K562 (cell line): ENCODE measurements around the gene BAD. TPM values are rescaled to one million over a fixed set of nuclear protein-coding genes. Genes with fewer than 3 reads are reported as not detected.

Source experiments
- C11orf30 ChIP-seq: fragments of 450-650 bp; IDR thresholded peaks from 2 replicates; pipeline ENCODE4 v1.6.1; 2016; ENCODE audit warnings: low read depth, mild to moderate bottlenecking
- CHD4 ChIP-seq: fragments of 200-600 bp; sonication (generic); IDR thresholded peaks from 3 replicates; pipeline ENCODE4 v1.6.1; 2012; ENCODE audit warnings: low read depth, mild to moderate bottlenecking, mixed read lengths, low read length, inconsistent platforms; ENCODE audit not compliant: insufficient read depth, insufficient replicate concordance, poor library complexity, severe bottlenecking
- CREBBP ChIP-seq: IDR thresholded peaks from one replicate; pipeline ENCODE4 v1.6.1; 2012; ENCODE audit warnings: low read depth, mild to moderate bottlenecking, control low read depth, inconsistent platforms, low read length
- DPF2 ChIP-seq: fragments of 450-650 bp; IDR thresholded peaks from 2 replicates; pipeline ENCODE4 v1.6.1; 2016
- GTF2F1 ChIP-seq: IDR thresholded peaks from 2 replicates; pipeline ENCODE4 v1.6.1; 2011; ENCODE audit warnings: low read depth, low read length, improper control_type of control experiment
- HCFC1 ChIP-seq: IDR thresholded peaks from 2 replicates; pipeline ENCODE4 v1.6.1; 2012; ENCODE audit warnings: low read depth, low read length, improper control_type of control experiment
- HLTF ChIP-seq: fragments of 450-650 bp; IDR thresholded peaks from 2 replicates; pipeline ENCODE4 v1.6.1; 2016
- KLF13 ChIP-seq: fragments of 450-650 bp; IDR thresholded peaks from 2 replicates; pipeline ENCODE4 v1.6.1; 2016; ENCODE audit warnings: missing genetic modification characterization, low read depth, mild to moderate bottlenecking, missing compliant biosample characterization, moderate library complexity, borderline replicate concordance
- OTX1 ChIP-seq: fragments of 450-650 bp; formaldehyde crosslinking; IDR thresholded peaks from 2 replicates; pipeline ENCODE4 v1.4.0; 2022; ENCODE audit warnings: mild to moderate bottlenecking
- RERE ChIP-seq: sonication (generic); formaldehyde crosslinking; IDR thresholded peaks from 2 replicates; pipeline ENCODE4 v1.8.0; 2023; ENCODE audit warnings: missing genetic modification reagents, mild to moderate bottlenecking, borderline replicate concordance
- SLC30A9 ChIP-seq: fragments of 250-450 bp; sonication (Bioruptor Pico); IDR thresholded peaks from 2 replicates; pipeline ENCODE4 v1.8.0; 2022; ENCODE audit warnings: mild to moderate bottlenecking, moderate library complexity
- SMAD1 ChIP-seq: fragments of 150-350 bp; IDR thresholded peaks from 2 replicates; pipeline ENCODE4 v1.6.1; 2014; ENCODE audit warnings: low read length, low read depth; ENCODE audit not compliant: partially characterized antibody
- SMARCA4 ChIP-seq: fragments of 450-650 bp; IDR thresholded peaks from 2 replicates; pipeline ENCODE4 v1.6.1; 2016
- SRF ChIP-seq, 2 experiments: fragments of 250-450, 450-650 bp in 1 of 2; sonication (Bioruptor Pico) in 1 of 2; sonication (generic) in 1 of 2; formaldehyde crosslinking; IDR thresholded peaks; 2 replicates each; pipeline versions ENCODE4 v1.5.0 to v1.5.1; 2020 to 2022; ENCODE audit warnings: mild to moderate bottlenecking in 1 of 2, missing genetic modification reagents in 1 of 2
- SRSF3 ChIP-seq: fragments of 200-400 bp; formaldehyde crosslinking; IDR thresholded peaks from 2 replicates; pipeline ENCODE4 v1.6.1; 2016; ENCODE audit warnings: mild to moderate bottlenecking, low read length, moderate library complexity; ENCODE audit not compliant: insufficient read depth
- STAT5B ChIP-seq: fragments of 250-450 bp; sonication (Bioruptor Pico); IDR thresholded peaks from 2 replicates; pipeline ENCODE4 v1.8.0; 2021; ENCODE audit warnings: mild to moderate bottlenecking, inconsistent platforms
- TCF3 ChIP-seq: sonication (generic); formaldehyde crosslinking; IDR thresholded peaks from 2 replicates; pipeline ENCODE4 v1.4.0; 2020; ENCODE audit warnings: mild to moderate bottlenecking, missing genetic modification reagents
- ZC3H11A ChIP-seq: IDR thresholded peaks from 2 replicates; pipeline ENCODE4 v1.6.1; 2012; ENCODE audit warnings: low read depth, low read length, improper control_type of control experiment
- ZNF175 ChIP-seq: fragments of 200-800 bp; sonication (Bioruptor generic); IDR thresholded peaks from 2 replicates; pipeline ENCODE4 v1.6.1; 2016; ENCODE audit warnings: low read depth, mild to moderate bottlenecking, missing genetic modification characterization, missing compliant biosample characterization
- ZNF239 ChIP-seq: fragments of 250-450 bp; sonication (Bioruptor Pico); IDR thresholded peaks from 2 replicates; pipeline ENCODE4 v1.4.0; 2020; ENCODE audit warnings: mild to moderate bottlenecking
- ZNF274 ChIP-seq: IDR thresholded peaks from 2 replicates; pipeline ENCODE4 v1.6.1; 2011; ENCODE audit warnings: low read depth, mild to moderate bottlenecking, low read length, moderate library complexity, borderline replicate concordance
- ZNF280B ChIP-seq: fragments of 250-450 bp; sonication (Bioruptor Pico); IDR thresholded peaks from 2 replicates; pipeline ENCODE4 v1.5.1; 2021; ENCODE audit warnings: mild to moderate bottlenecking
- ZNF695 ChIP-seq: fragments of 450-650 bp; formaldehyde crosslinking; IDR thresholded peaks from 2 replicates; pipeline ENCODE4 v1.4.0; 2020; ENCODE audit warnings: mild to moderate bottlenecking, moderate library complexity
- polyA plus RNA-seq, 8 experiments: library from polyadenylated mRNA; depleted of rRNA in 4 of 8; stranded (reverse) in 5 of 8; unstranded in 3 of 8; fragments of >200 nt; fragmentation: Nextera tagmentation in 2 of 8; fragmentation: Illumina TruSeq in 1 of 8; extraction: Ambion mirVana in 2 of 8; extraction: Trizol in 1 of 8; gene quantifications; 2 replicates each; pipeline versions ENCODE4 v1.2.1 to v1.2.3, GENCODE V29; 2011 to 2014; ENCODE audit warnings: inconsistent platforms in 1 of 8, missing spikeins in 1 of 8
- total RNA-seq, 7 experiments: library from RNA; depleted of rRNA in 6 of 7; stranded (reverse); fragments of >200 nt in 6 of 7; fragmentation: Illumina TruSeq in 2 of 7; extraction: Trizol in 2 of 7; gene quantifications; 2 replicates each; pipeline versions ENCODE4 v1.2.1 to v1.2.3, GENCODE V29; 2011 to 2021; ENCODE audit warnings: low replicate concordance in 1 of 7

Gene BAD
- total and polyA plus RNA-seq, 9 of the 15 experiments (the other 6 are each of a cell fraction or from before 2014, with no cell fraction given): 0.61 to 45.6 (median 11.8) TPM

GRCh38 chr11:64305691-64306562 is 21.5 kb upstream of the BAD start (continued):
- TF ChIP-seq CREBBP (no peak), ZNF274 (no peak), ZNF239 (no peak), SRF (CRISPR knock-in tag; IDR thresholded peaks at IDR 0.05) (peak in 1 of 2 experiments; percentile 37; a peak in 1 of 4 replicates), HLTF (no peak), DPF2 (peak; percentile 44; the same call in 1 of the 2 replicates), SMARCA4 (0 out of 2 replicates have a peak, but pooled peaks have one; percentile 33), ZNF280B (CRISPR knock-in tag) (no peak), ZC3H11A (no peak), GTF2F1 (no peak), OTX1 (CRISPR knock-in tag) (no peak), RERE (CRISPR knock-in tag) (no peak), SLC30A9 (CRISPR knock-in tag) (no peak), SRSF3 (no peak), SMAD1 (no peak), CHD4 (no peak), ZNF175 (no peak), ZNF695 (CRISPR knock-in tag) (no peak), C11orf30 (no peak), HCFC1 (peak; percentile 51), STAT5B (CRISPR knock-in tag) (no peak), KLF13 (tag) (no peak), TCF3 (no peak)
